Thyroid gland (tissue), 4 donors: ENCODE data around the gene FDCSP.

ENCODE experiments used
- POLR2A ChIP-seq, 2 donors: fragments of 450-650 bp; IDR thresholded peaks; one replicate each; pipeline ENCODE4 v1.6.1; 2017; ENCODE audit warnings: antibody characterized with exemption in 2 of 2, mild to moderate bottlenecking in 2 of 2, moderate library complexity in 1 of 2
- TF ChIP-seq, protein P1 (sequence below), 6 experiments: fragments of 200-600 bp in 3 of 6; fragments of 450-650 bp in 3 of 6; sonication (generic) in 3 of 6; IDR thresholded peaks; one replicate each; pipeline ENCODE4 v1.5.1; 2016 to 2019; ENCODE audit warnings: antibody characterized with exemption in 6 of 6, mild to moderate bottlenecking in 2 of 6, inconsistent platforms in 1 of 6, moderate library complexity in 1 of 6

GRCh38 chr4:70179811-70180210 lies 46.1 kb upstream of the FDCSP start:
- TF ChIP-seq, protein P1, sequence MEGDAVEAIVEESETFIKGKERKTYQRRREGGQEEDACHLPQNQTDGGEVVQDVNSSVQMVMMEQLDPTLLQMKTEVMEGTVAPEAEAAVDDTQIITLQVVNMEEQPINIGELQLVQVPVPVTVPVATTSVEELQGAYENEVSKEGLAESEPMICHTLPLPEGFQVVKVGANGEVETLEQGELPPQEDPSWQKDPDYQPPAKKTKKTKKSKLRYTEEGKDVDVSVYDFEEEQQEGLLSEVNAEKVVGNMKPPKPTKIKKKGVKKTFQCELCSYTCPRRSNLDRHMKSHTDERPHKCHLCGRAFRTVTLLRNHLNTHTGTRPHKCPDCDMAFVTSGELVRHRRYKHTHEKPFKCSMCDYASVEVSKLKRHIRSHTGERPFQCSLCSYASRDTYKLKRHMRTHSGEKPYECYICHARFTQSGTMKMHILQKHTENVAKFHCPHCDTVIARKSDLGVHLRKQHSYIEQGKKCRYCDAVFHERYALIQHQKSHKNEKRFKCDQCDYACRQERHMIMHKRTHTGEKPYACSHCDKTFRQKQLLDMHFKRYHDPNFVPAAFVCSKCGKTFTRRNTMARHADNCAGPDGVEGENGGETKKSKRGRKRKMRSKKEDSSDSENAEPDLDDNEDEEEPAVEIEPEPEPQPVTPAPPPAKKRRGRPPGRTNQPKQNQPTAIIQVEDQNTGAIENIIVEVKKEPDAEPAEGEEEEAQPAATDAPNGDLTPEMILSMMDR (IDR thresholded peaks at IDR 0.05) = no peak
- TF ChIP-seq POLR2A (IDR thresholded peaks at IDR 0.05) = no peak
